Nephron (organoid): Measurements from ENCODE around the gene ARIH2.

Experiments used
- H3K27ac Mint-ChIP-seq, 3 experiments: 2 replicates each; pipeline ENCODE4 v1.8.0; 2020; ENCODE audit warnings: mixed read lengths in 3 of 3, mild to moderate bottlenecking in 2 of 3, moderate library complexity in 1 of 3
- H3K27me3 Mint-ChIP-seq: 2 replicates; pipeline ENCODE4 v1.8.0; 2021; ENCODE audit warnings: low read depth, mild to moderate bottlenecking, moderate library complexity, mixed read lengths
- H3K36me3 Mint-ChIP-seq: 2 replicates; pipeline ENCODE4 v1.8.0; 2020; ENCODE audit warnings: low read depth, mixed read lengths
- H3K4me1 Mint-ChIP-seq: 2 replicates; pipeline ENCODE4 v1.8.0; 2020; ENCODE audit warnings: mixed read lengths
- H3K4me3 Mint-ChIP-seq, 3 experiments: 2 replicates each; pipeline ENCODE4 v1.8.0; 2020; ENCODE audit warnings: mild to moderate bottlenecking in 3 of 3, mixed read lengths in 3 of 3, moderate library complexity in 2 of 3
- H3K9me3 Mint-ChIP-seq: 2 replicates; pipeline ENCODE4 v1.8.0; 2020; ENCODE audit warnings: mixed read lengths
- CTCF ChIP-seq, 3 experiments: fragments of 200-600 bp; sonication (generic); IDR thresholded peaks; one replicate each; pipeline ENCODE4 v1.5.0; 2021; ENCODE audit warnings: antibody characterized with exemption in 3 of 3; ENCODE audit not compliant: unreplicated experiment in 3 of 3

ARIH2 gene

GRCh38 chr3:48919215-48920138, 835 bp downstream of the ARIH2 start:
- peak overlapping the region; percentile 91 to 97 (median 91) for H3K4me3 Mint-ChIP-seq
- H3K36me3 Mint-ChIP-seq = peaks cover 9% of the 10 kb centered on the region
- peak overlapping the region; percentile 94 to 99 (median 98) for H3K27ac Mint-ChIP-seq
- TF ChIP-seq CTCF (IDR thresholded peaks at IDR 0.05; ENCODE audit: unreplicated experiment in 3 of 3) = no peak
- peaks cover 14% of the 10 kb centered on the region for H3K4me1 Mint-ChIP-seq
- no peaks in the 10 kb centered on the region for H3K9me3 Mint-ChIP-seq
- no peaks in the 10 kb centered on the region for H3K27me3 Mint-ChIP-seq

- Mint-ChIP-seq H3K4me1 (peaks cover 21% of the 10 kb centered on the region), H3K27me3 (no peaks in the 10 kb centered on the region), H3K4me3 (no peak overlapping the region), H3K27ac (no peak overlapping the region), H3K9me3 (no peaks in the 10 kb centered on the region), H3K36me3 (peaks cover 51% of the 10 kb centered on the region)
- TF ChIP-seq CTCF (IDR thresholded peaks at IDR 0.05; ENCODE audit: unreplicated experiment in 3 of 3) = no peak
These were observed 8.1 kb downstream of the ARIH2 start for GRCh38 chr3:48926425-48927392.

- Mint-ChIP-seq H3K4me3 (no peak overlapping the region), H3K27me3 (no peaks in the 10 kb centered on the region), H3K36me3 (peaks cover 60% of the 10 kb centered on the region), H3K4me1 (peaks cover 21% of the 10 kb centered on the region), H3K9me3 (no peaks in the 10 kb centered on the region), H3K27ac (no peak overlapping the region)
- no peak for TF ChIP-seq CTCF (IDR thresholded peaks at IDR 0.05; ENCODE audit: unreplicated experiment in 3 of 3)
These were observed 9.3 kb downstream of the ARIH2 start for GRCh38 chr3:48927928-48928327.

- Mint-ChIP-seq H3K4me1 (peaks cover 21% of the 10 kb centered on the region), H3K27me3 (no peaks in the 10 kb centered on the region), H3K9me3 (no peaks in the 10 kb centered on the region), H3K4me3 (no peak overlapping the region), H3K27ac (no peak overlapping the region), H3K36me3 (peaks cover 63% of the 10 kb centered on the region)
- no peak for TF ChIP-seq CTCF (IDR thresholded peaks at IDR 0.05; ENCODE audit: unreplicated experiment in 3 of 3)
These were observed 10.0 kb downstream of the ARIH2 start for GRCh38 chr3:48928679-48929078.

GRCh38 chr3:48929358-48930035, 10.9 kb downstream of the ARIH2 start:
- H3K9me3 Mint-ChIP-seq = no peaks in the 10 kb centered on the region
- no peaks in the 10 kb centered on the region for H3K27me3 Mint-ChIP-seq
- peaks cover 66% of the 10 kb centered on the region for H3K36me3 Mint-ChIP-seq
- H3K27ac Mint-ChIP-seq = peak overlapping the region in 1 of 3 experiments; percentile 3
- H3K4me3 Mint-ChIP-seq = no peak overlapping the region
- H3K4me1 Mint-ChIP-seq = peaks cover 21% of the 10 kb centered on the region
- no peak for TF ChIP-seq CTCF (IDR thresholded peaks at IDR 0.05; ENCODE audit: unreplicated experiment in 3 of 3)
